GM06990 (cell line): ENCODE results near the gene MCF2L.

Source experiments
- DNase-seq: peaks from one replicate; pipeline ENCODE4 v3.0.0-alpha.2; 2011; ENCODE audit not compliant: insufficient read length; ENCODE audit errors: extremely low read depth
- H3K27me3 ChIP-seq: replicated peaks from 2 replicates; pipeline ENCODE4 v1.6.0; 2011; ENCODE audit warnings: low read length; ENCODE audit not compliant: control insufficient read depth, insufficient read depth
- H3K36me3 ChIP-seq: 2 replicates; pipeline ENCODE4 v1.5.1; 2011; ENCODE audit warnings: low read length; ENCODE audit not compliant: control insufficient read depth, insufficient read depth
- H3K4me3 ChIP-seq: replicated peaks from 2 replicates; pipeline ENCODE4 v1.5.1; 2011; ENCODE audit warnings: low read depth, mild to moderate bottlenecking, control low read depth, low read length
- TF ChIP-seq, protein P1 (sequence below): IDR thresholded peaks from 2 replicates; pipeline ENCODE4 v1.5.1; 2011; ENCODE audit warnings: low read length, control low read depth, mild to moderate bottlenecking, inconsistent platforms; ENCODE audit not compliant: insufficient read depth, poor library complexity, severe bottlenecking

Gene MCF2L

DNA sequence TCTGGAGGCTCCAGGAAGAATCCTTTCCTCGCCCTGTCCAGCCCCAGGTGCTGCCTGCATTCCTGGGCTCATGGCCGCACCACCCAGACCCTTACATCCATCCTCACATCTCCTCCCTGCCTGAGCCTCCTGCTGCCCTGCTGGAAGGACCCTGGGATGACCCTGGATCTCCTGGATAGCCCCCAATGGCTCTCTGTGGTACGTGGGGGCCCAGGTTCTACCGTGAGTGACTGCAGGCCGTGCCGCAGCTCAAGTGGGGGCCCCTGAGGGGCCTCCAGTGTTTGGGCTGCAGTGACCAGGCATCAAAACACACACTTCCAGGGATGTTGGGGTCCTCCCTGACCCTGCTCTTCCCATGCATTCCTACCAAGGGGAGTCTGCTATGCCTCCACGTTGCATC, 8.3 kb upstream of the MCF2L start:
- no peak overlapping the region for H3K4me3 ChIP-seq
- no peaks in the 10 kb centered on the region for H3K27me3 ChIP-seq
- DNase-seq = no peak
- no peaks in the 10 kb centered on the region for H3K36me3 ChIP-seq
- TF ChIP-seq, protein P1, sequence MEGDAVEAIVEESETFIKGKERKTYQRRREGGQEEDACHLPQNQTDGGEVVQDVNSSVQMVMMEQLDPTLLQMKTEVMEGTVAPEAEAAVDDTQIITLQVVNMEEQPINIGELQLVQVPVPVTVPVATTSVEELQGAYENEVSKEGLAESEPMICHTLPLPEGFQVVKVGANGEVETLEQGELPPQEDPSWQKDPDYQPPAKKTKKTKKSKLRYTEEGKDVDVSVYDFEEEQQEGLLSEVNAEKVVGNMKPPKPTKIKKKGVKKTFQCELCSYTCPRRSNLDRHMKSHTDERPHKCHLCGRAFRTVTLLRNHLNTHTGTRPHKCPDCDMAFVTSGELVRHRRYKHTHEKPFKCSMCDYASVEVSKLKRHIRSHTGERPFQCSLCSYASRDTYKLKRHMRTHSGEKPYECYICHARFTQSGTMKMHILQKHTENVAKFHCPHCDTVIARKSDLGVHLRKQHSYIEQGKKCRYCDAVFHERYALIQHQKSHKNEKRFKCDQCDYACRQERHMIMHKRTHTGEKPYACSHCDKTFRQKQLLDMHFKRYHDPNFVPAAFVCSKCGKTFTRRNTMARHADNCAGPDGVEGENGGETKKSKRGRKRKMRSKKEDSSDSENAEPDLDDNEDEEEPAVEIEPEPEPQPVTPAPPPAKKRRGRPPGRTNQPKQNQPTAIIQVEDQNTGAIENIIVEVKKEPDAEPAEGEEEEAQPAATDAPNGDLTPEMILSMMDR = no peak

- H3K27me3 ChIP-seq = no peaks in the 10 kb centered on the region
- DNase-seq = no peak
- TF ChIP-seq, protein P1 = no peak
- H3K36me3 ChIP-seq = no peaks in the 10 kb centered on the region
- no peak overlapping the region for H3K4me3 ChIP-seq
Observed at GRCh38 chr13:112961457-112962369, 7.3 kb upstream of the MCF2L start.

DNA sequence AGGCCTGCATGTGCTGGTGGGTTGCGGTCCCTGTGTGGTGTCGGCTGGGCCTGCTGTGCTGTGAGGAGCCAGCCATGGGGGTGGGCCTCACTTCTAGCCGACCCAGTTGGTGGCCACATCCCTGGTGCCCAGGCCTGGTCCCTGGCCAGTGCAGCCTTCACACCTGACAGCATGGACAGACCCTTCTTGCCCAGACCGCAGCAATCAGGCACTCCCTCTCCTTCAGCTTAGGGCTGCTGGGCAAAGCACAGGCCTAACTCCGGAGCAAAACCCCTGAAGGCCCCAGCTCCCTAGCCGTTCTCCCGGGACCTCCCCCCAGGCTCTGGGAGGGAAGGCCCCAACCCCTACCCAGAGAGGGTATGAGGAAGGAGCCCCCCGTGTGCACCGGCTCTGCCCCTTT, 6.6 kb upstream of the MCF2L start:
- TF ChIP-seq, protein P1 = no peak
- Histone ChIP-seq H3K27me3 (no peaks in the 10 kb centered on the region), H3K4me3 (no peak overlapping the region), H3K36me3 (no peaks in the 10 kb centered on the region)
- no peak for DNase-seq

- peaks cover 2% of the 10 kb centered on the region for H3K27me3 ChIP-seq
- no peak for DNase-seq
- H3K36me3 ChIP-seq = no peaks in the 10 kb centered on the region
- H3K4me3 ChIP-seq = no peak overlapping the region
- TF ChIP-seq, protein P1 = no peak
Observed at GRCh38 chr13:112962911-112963625, 5.9 kb upstream of the MCF2L start.

- Histone ChIP-seq H3K36me3 (no peaks in the 10 kb centered on the region), H3K27me3 (peaks cover 2% of the 10 kb centered on the region), H3K4me3 (no peak overlapping the region)
- DNase-seq = no peak
- TF ChIP-seq, protein P1 = no peak
Observed at GRCh38 chr13:112963641-112964040, 5.4 kb upstream of the MCF2L start.
